OCI-LY7 (cell line): ENCODE results near the gene ERICH2. TPM values are rescaled to one million over a fixed set of nuclear protein-coding genes. Genes with fewer than 3 reads are reported as not detected.

Experiments
- BruUV-seq: library from RNA; stranded (reverse); fragments of 400-500 nt; replicated peaks from 2 replicates; lab custom pipeline; 2021; lab: Mats Ljungman, UMichigan
- CTCF ChIA-PET: fragments of 300-600 bp; sonication (Branson Sonifier 250); formaldehyde crosslinking; loops from one replicate; lab custom pipeline; 2022; ENCODE audit warnings: antibody characterized with exemption; ENCODE audit not compliant: unreplicated experiment; lab: Charles Lee
- POLR2A ChIA-PET: fragments of 300-600 bp; sonication (Branson Sonifier 250); formaldehyde crosslinking; loops from one replicate; lab custom pipeline; 2022; ENCODE audit warnings: antibody characterized with exemption; lab: Charles Lee
- DNase-seq: peaks from one replicate; pipeline ENCODE4 v3.0.0-alpha.2; 2015; ENCODE audit warnings: low spot score
- H2AFZ ChIP-seq: fragments of 200-600 bp; sonication (generic), shearing (Covaris generic); 2 replicates; pipeline ENCODE4 v1.6.1; 2014; ENCODE audit warnings: mild to moderate bottlenecking, antibody characterized with exemption, low read length, moderate library complexity
- H3K27ac ChIP-seq: fragments of 200-600 bp; sonication (generic); 2 replicates; pipeline ENCODE4 v1.5.1; 2014; ENCODE audit warnings: mixed run types, low read depth, mild to moderate bottlenecking, moderate library complexity, low read length, inconsistent platforms; ENCODE audit not compliant: poor library complexity, severe bottlenecking
- H3K36me3 ChIP-seq: fragments of 200-600 bp; sonication (generic); 2 replicates; pipeline ENCODE4 v1.6.1; 2014; ENCODE audit warnings: mild to moderate bottlenecking, antibody characterized with exemption, low read length, moderate library complexity, mixed read lengths; ENCODE audit not compliant: insufficient read depth
- H3K4me1 ChIP-seq: fragments of 200-600 bp; sonication (generic); 2 replicates; pipeline ENCODE4 v1.5.1; 2014; ENCODE audit warnings: mild to moderate bottlenecking, low read length; ENCODE audit not compliant: insufficient read depth, poor library complexity, severe bottlenecking
- H3K4me2 ChIP-seq: fragments of 200-600 bp; sonication (generic); 2 replicates; pipeline ENCODE4 v1.6.1; 2014; ENCODE audit warnings: mild to moderate bottlenecking, low read length
- H3K4me3 ChIP-seq: fragments of 200-600 bp; sonication (generic); 2 replicates; pipeline ENCODE4 v1.5.1; 2014; ENCODE audit warnings: mild to moderate bottlenecking, low read depth, low read length; ENCODE audit not compliant: poor library complexity, severe bottlenecking
- H3K79me2 ChIP-seq: fragments of 200-600 bp; sonication (generic); 2 replicates; pipeline ENCODE4 v1.6.1; 2016; ENCODE audit warnings: low read depth, mild to moderate bottlenecking, low read length, moderate library complexity, mixed read lengths; ENCODE audit not compliant: insufficient read depth
- H3K9me2 ChIP-seq: fragments of 200-600 bp; sonication (generic); 2 replicates; pipeline ENCODE4 v1.6.1; 2016; ENCODE audit warnings: mild to moderate bottlenecking, low read length, mixed read lengths; ENCODE audit not compliant: insufficient read depth
- H3K9me3 ChIP-seq: fragments of 200-600 bp; sonication (generic); 2 replicates; pipeline ENCODE4 v1.6.1; 2014; ENCODE audit warnings: mild to moderate bottlenecking, mixed run types, low read length, mixed read lengths
- H4K20me1 ChIP-seq: fragments of 200-600 bp; sonication (generic); 2 replicates; pipeline ENCODE4 v1.6.1; 2014; ENCODE audit warnings: mild to moderate bottlenecking, antibody characterized with exemption, low read length, moderate library complexity, mixed read lengths; ENCODE audit not compliant: insufficient read depth
- EZH2phosphoT487 ChIP-seq: fragments of 200-600 bp; sonication (generic); IDR thresholded peaks from 2 replicates; pipeline ENCODE4 v1.6.1; 2018; ENCODE audit warnings: low read depth, borderline replicate concordance, mild to moderate bottlenecking, mixed run types, antibody characterized with exemption, low read length, moderate library complexity, mixed read lengths
- intact Hi-C: fragments of 100-400 bp; cut with micrococcal nuclease; formaldehyde crosslinking; loops from one replicate; pipeline ENCODE4 v1.10.0; 2022; ENCODE audit not compliant: unreplicated experiment
- total RNA-seq, 2 experiments: library from RNA; depleted of rRNA in 1 of 2; stranded (reverse); fragments of >200 nt in 1 of 2; shearing (Covaris generic) in 1 of 2; gene quantifications; 2 replicates each; pipeline ENCODE4 v1.2.3, GENCODE V29; 2014 to 2022
- TF ChIP-seq, protein P1 (sequence below): fragments of 200-600 bp; sonication (generic); conservative IDR thresholded peaks from 2 replicates; pipeline ENCODE4 v1.5.1; 2014; ENCODE audit warnings: mild to moderate bottlenecking, antibody characterized with exemption, low read length, moderate library complexity, mixed read lengths

ERICH2 gene
- total RNA-seq, 2 experiments from 2014 or later, result not detected

DNA sequence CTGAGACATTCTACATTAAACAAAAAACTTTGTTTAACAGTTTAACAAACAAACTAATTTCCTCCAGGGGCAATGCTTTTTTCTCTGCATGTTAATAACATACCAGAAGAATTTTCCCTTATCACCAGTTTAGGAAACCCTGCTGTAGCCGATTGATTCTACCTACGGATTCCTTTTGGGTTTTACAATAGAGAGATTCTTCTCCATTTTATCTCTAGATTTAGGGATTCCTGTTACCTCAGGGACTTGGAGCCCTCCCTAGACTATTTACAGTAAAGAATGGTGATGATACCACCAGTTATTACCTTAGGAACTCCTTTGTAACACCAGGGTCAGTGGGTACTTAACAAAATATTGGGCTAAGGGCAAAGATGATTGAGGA is 5.3 kb upstream of the ERICH2 start:
- Histone ChIP-seq H3K27ac (no peak overlapping the region), H3K9me3 (no peaks in the 10 kb centered on the region), H3K36me3 (no peaks in the 10 kb centered on the region), H3K79me2 (no peaks in the 10 kb centered on the region), H4K20me1 (no peaks in the 10 kb centered on the region), H3K4me2 (no peak overlapping the region), H3K9me2 (no peaks in the 10 kb centered on the region), H3K4me3 (no peak overlapping the region), H3K4me1 (no peaks in the 10 kb centered on the region), H2AFZ (no peak overlapping the region)
- no peak for DNase-seq
- CTCF ChIA-PET, result no interaction called here
- intact Hi-C loops, result no loop called here
- TF ChIP-seq EZH2phosphoT487, result no peak
- TF ChIP-seq, protein P1, sequence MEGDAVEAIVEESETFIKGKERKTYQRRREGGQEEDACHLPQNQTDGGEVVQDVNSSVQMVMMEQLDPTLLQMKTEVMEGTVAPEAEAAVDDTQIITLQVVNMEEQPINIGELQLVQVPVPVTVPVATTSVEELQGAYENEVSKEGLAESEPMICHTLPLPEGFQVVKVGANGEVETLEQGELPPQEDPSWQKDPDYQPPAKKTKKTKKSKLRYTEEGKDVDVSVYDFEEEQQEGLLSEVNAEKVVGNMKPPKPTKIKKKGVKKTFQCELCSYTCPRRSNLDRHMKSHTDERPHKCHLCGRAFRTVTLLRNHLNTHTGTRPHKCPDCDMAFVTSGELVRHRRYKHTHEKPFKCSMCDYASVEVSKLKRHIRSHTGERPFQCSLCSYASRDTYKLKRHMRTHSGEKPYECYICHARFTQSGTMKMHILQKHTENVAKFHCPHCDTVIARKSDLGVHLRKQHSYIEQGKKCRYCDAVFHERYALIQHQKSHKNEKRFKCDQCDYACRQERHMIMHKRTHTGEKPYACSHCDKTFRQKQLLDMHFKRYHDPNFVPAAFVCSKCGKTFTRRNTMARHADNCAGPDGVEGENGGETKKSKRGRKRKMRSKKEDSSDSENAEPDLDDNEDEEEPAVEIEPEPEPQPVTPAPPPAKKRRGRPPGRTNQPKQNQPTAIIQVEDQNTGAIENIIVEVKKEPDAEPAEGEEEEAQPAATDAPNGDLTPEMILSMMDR, result no peak
- no TSS peak for BruUV-seq
- POLR2A ChIA-PET, result no interaction called here

DNA sequence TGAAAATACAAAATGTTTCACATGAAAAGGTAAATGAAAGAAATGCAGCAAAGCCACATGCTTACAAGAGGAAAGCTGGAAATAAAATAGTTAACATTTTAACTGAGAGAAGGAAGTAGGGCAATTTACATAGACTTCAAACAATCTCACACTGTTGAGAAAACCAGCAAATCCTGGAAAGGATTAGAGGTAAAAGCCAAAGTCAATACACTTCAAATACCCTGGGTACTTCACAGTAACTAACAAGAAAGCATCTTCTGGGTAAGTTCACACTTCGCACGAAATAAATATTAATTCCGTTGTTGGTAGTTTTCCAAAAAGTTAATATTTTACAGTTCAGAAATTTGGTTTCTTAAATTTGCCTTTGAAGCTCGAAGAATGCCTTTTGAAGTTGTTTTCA is 3.5 kb upstream of the ERICH2 start:
- no peaks in the 10 kb centered on the region for H4K20me1 ChIP-seq
- H3K4me2 ChIP-seq, result no peak overlapping the region
- H3K79me2 ChIP-seq, result no peaks in the 10 kb centered on the region
- no peak overlapping the region for H3K27ac ChIP-seq
- no peak overlapping the region for H2AFZ ChIP-seq
- TF ChIP-seq, protein P1, result no peak
- no peak for TF ChIP-seq EZH2phosphoT487
- intact Hi-C loops, result no loop called here
- H3K4me3 ChIP-seq, result no peak overlapping the region
- CTCF ChIA-PET, result no interaction called here
- H3K36me3 ChIP-seq, result no peaks in the 10 kb centered on the region
- no peak for DNase-seq
- no TSS peak for BruUV-seq
- POLR2A ChIA-PET, result no interaction called here
- H3K9me2 ChIP-seq, result no peaks in the 10 kb centered on the region
- H3K9me3 ChIP-seq, result no peaks in the 10 kb centered on the region
- no peaks in the 10 kb centered on the region for H3K4me1 ChIP-seq

DNA sequence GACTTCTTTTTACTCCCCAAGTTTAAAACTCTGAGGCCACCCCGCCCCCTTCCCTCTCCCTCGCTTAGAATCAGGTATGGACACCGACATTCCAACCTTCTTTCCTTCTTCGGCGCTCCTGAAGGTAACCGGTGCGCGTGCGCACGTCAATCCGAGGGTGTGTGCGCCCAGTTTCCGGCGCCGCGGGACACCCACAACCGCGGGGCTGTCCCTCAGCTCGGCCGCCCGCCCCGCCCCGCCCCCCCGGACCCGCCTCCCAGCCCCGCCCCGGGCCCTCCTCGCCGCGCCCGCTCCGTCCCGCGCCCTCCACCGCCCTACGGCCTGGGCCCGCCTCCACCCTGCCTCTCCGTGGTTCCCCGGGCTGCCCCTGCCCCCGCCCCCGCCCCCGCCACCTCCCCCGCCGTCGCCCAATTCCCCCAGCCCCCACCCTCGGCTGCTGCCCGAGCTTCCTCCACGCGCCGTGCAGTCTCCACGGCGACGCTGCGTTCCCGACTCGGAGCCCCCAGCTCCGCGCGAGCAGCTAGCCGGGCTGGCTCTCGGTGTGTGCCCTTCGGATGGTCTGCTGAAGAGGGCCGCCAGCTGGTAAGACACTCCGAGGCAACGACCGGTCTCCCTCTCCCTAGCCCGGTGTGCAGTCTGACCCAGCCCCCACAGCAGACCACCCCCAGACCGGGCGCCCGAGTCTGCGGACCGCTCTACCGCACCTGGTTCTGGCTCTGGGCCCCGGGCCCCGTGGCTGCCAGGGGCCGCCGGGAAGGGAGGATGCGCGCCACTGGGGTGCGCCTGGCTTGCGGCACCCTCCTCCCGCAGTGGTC is 635 bp downstream of the ERICH2 start:
- no peaks in the 10 kb centered on the region for H4K20me1 ChIP-seq
- H3K36me3 ChIP-seq, result no peaks in the 10 kb centered on the region
- intact Hi-C loops, result no loop called here
- TF ChIP-seq, protein P1, result no peak
- TF ChIP-seq EZH2phosphoT487, result no peak
- H3K79me2 ChIP-seq, result no peaks in the 10 kb centered on the region
- peak overlapping the region; percentile 64 for H3K4me3 ChIP-seq
- H3K4me1 ChIP-seq, result no peaks in the 10 kb centered on the region
- H3K9me2 ChIP-seq, result no peaks in the 10 kb centered on the region
- peak overlapping the region; percentile 79 for H3K4me2 ChIP-seq
- ChIA-PET POLR2A (interaction anchor here (0.6 to 1.1 kb wide), 2 partner anchors 158 to 1206 kb away, joined by 3 to 4 read pairs; partner anchors contain the start of gene GORASP2), CTCF (no interaction called here)
- peak; percentile 47 for DNase-seq
- H2AFZ ChIP-seq, result peak overlapping the region; percentile 91
- no peaks in the 10 kb centered on the region for H3K9me3 ChIP-seq
- no peak overlapping the region for H3K27ac ChIP-seq
- no TSS peak for BruUV-seq
